ENCODE data around the gene CD40LG.

- TF ChIP-seq CEBPB (IDR thresholded peaks at IDR 0.05; ENCODE audit: borderline replicate concordance, low read depth, low read length) (no peak), SAP130 (CRISPR knock-in tag; IDR thresholded peaks at IDR 0.05; ENCODE audit: low read depth) (no peak), BRF2 (CRISPR knock-in tag; IDR thresholded peaks at IDR 0.05) (no peak), ZNF737 (CRISPR knock-in tag; IDR thresholded peaks at IDR 0.05; ENCODE audit: borderline replicate concordance) (no peak), ZBED4 (CRISPR knock-in tag; IDR thresholded peaks at IDR 0.05; ENCODE audit: borderline replicate concordance) (no peak), POLR2AphosphoS2 (IDR thresholded peaks at IDR 0.05; ENCODE audit: low read depth, low read length) (no peak)
These were observed 2.9 kb downstream of the CD40LG start for GRCh38 chrX:136650811-136651210.
